Astrocyte (in vitro differentiated cells and primary cell): Measurements from ENCODE around the gene CHST15. TPM values are rescaled to one million over a fixed set of nuclear protein-coding genes. Genes with fewer than 3 reads are reported as not detected.

Experiments
- DNase-seq: peaks from one replicate; pipeline ENCODE4 v3.0.0-alpha.2; 2010; ENCODE audit warnings: low read depth
- FAIRE-seq: peaks from 2 replicates; lab custom pipeline; 2011; peaks lifted over from hg19 to GRCh38; lab: Jason Lieb, UNC
- H2AFZ ChIP-seq: 2 replicates; pipeline ENCODE4 v1.6.0; 2012; ENCODE audit warnings: low read depth, low read length, inconsistent platforms
- H3K27ac ChIP-seq: 2 replicates; pipeline ENCODE4 v1.5.1; 2011; ENCODE audit warnings: low read depth, low read length, inconsistent platforms
- H3K27me3 ChIP-seq: 2 replicates; pipeline ENCODE4 v1.6.0; 2011; ENCODE audit warnings: low read length, inconsistent platforms; ENCODE audit not compliant: insufficient read depth
- H3K36me3 ChIP-seq: 2 replicates; pipeline ENCODE4 v1.5.1; 2011; ENCODE audit warnings: low read length, inconsistent platforms; ENCODE audit not compliant: insufficient read depth
- H3K4me1 ChIP-seq: 2 replicates; pipeline ENCODE4 v1.5.1; 2011; ENCODE audit warnings: low read length, inconsistent platforms; ENCODE audit not compliant: insufficient read depth
- H3K4me2 ChIP-seq: 2 replicates; pipeline ENCODE4 v1.6.0; 2012; ENCODE audit warnings: low read length, inconsistent platforms
- H3K4me3 ChIP-seq: 2 replicates; pipeline ENCODE4 v1.5.1; 2011; ENCODE audit warnings: low read depth, mild to moderate bottlenecking, low read length, inconsistent platforms; ENCODE audit not compliant: insufficient read depth
- H3K79me2 ChIP-seq: 2 replicates; pipeline ENCODE4 v1.6.0; 2012; ENCODE audit warnings: mild to moderate bottlenecking, low read length, inconsistent platforms; ENCODE audit not compliant: insufficient read depth
- H3K9ac ChIP-seq: 2 replicates; pipeline ENCODE4 v1.6.0; 2012; ENCODE audit warnings: mild to moderate bottlenecking, low read length, inconsistent platforms
- H3K9me3 ChIP-seq: 2 replicates; pipeline ENCODE4 v1.5.1; 2012; ENCODE audit warnings: low read depth, mild to moderate bottlenecking, low read length, inconsistent platforms; ENCODE audit not compliant: insufficient read depth
- H4K20me1 ChIP-seq: 2 replicates; pipeline ENCODE4 v1.6.0; 2012; ENCODE audit warnings: low read length, inconsistent platforms; ENCODE audit not compliant: insufficient read depth
- H3K27ac Mint-ChIP-seq: one replicate; pipeline ENCODE4 v1.8.0; 2021; ENCODE audit warnings: mild to moderate bottlenecking, mixed read lengths; ENCODE audit not compliant: unreplicated experiment
- H3K27me3 Mint-ChIP-seq: one replicate; pipeline ENCODE4 v1.8.0; 2021; ENCODE audit warnings: low read depth, mixed read lengths; ENCODE audit not compliant: unreplicated experiment
- H3K36me3 Mint-ChIP-seq: one replicate; pipeline ENCODE4 v1.8.0; 2021; ENCODE audit warnings: low read depth, mixed read lengths; ENCODE audit not compliant: unreplicated experiment
- H3K4me1 Mint-ChIP-seq: one replicate; pipeline ENCODE4 v1.8.0; 2021; ENCODE audit warnings: low read depth, mixed read lengths; ENCODE audit not compliant: unreplicated experiment
- H3K4me3 Mint-ChIP-seq: one replicate; pipeline ENCODE4 v1.8.0; 2021; ENCODE audit warnings: mild to moderate bottlenecking, moderate library complexity, mixed read lengths; ENCODE audit not compliant: unreplicated experiment
- H3K9me3 Mint-ChIP-seq: one replicate; pipeline ENCODE4 v1.8.0; 2021; ENCODE audit warnings: mild to moderate bottlenecking, mixed read lengths; ENCODE audit not compliant: unreplicated experiment
- EZH2 ChIP-seq: IDR thresholded peaks from 2 replicates; pipeline ENCODE4 v1.6.1; 2012; ENCODE audit warnings: mild to moderate bottlenecking, low read length, inconsistent platforms; ENCODE audit not compliant: insufficient read depth
- total RNA-seq: library from RNA; stranded (reverse); gene quantifications from 2 replicates; pipeline ENCODE4 v1.2.1, GENCODE V29; 2021
- TF ChIP-seq, protein P1 (sequence below): IDR thresholded peaks from 2 replicates; pipeline ENCODE4 v1.5.1; 2011; ENCODE audit warnings: low read depth, mild to moderate bottlenecking, inconsistent platforms, low read length, moderate library complexity; ENCODE audit not compliant: insufficient read depth

The CHST15 gene
- total RNA-seq, 1 donor from 2014 or later: 20.6 TPM

DNA sequence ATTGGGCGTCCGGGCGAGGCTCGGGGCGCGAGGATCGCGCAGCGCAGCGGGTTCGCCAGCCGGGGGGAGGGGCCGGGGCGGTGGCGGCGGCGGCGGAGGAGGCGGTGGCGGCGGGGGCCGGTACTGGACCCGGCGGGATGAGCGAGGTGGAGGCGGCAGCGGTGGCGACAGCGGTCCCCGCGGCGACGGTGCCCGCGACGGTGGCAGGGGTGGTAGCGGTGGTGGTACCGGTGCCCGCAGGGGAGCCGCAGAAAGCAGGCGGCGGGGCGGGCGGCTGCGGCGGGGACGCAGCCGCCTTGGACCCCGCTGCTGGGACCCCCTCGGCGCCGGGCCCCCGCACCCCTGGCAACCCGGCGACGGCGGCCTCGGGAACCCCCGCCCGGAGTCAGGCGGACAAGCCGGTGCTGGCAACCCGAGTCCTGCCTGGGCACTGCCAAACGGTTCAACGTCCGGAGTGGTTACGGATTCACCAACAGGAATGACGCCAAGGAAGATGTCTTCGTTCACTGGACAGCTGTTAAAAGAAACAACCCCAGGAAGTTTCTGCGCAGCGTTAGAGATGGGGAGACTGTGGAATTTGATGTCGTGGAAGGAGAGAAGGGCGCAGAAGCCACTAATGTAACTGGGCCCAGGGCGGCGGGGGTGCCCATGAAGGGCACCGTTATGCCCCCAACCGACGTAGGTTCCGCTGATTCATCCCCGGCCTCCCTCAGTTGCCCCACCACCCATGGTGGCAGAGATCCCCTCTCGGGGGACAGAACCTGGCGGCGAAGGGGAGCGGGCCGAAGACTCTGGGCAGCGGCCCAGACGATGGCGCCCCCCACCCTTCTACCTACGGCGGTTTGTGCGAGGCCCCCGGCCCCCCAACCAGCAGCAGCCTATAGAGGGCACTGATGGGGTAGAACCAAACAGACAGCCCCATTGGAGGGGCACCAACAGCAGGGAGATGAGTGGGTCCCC is 101.5 kb downstream of the CHST15 start:
- peaks cover 15% of the 10 kb centered on the region for H3K4me1 Mint-ChIP-seq

DNA sequence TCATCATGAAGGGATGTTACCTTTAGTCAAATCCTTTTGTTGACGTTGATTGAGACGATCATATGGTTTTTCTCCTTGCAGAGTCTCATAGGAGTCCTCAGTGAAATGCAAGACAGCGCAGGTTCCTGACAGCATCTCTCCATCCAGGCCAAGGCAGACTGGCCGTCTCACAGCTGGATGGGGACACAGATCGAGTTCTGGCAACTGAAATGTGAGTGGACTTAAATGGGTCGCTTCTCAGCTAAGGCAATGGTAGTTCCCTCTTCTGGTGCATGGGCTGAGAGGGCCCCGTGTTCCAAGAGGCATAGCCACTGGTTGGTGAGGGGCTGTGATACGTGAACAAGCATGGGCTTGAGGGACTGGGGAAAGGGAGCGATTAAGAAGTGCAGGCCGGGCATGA is 102.5 kb downstream of the CHST15 start:
- Histone ChIP-seq H3K36me3 (no peaks in the 10 kb centered on the region), H3K27me3 (peaks cover 24% of the 10 kb centered on the region), H3K9me3 (peaks cover 3% of the 10 kb centered on the region), H3K4me2 (no peak overlapping the region), H3K4me1 (peaks cover 14% of the 10 kb centered on the region), H3K4me3 (no peak overlapping the region), H3K9ac (no peak overlapping the region), H2AFZ (no peak overlapping the region), H3K27ac (no peak overlapping the region), H3K79me2 (no peaks in the 10 kb centered on the region), H4K20me1 (no peaks in the 10 kb centered on the region)
- H3K27me3 Mint-ChIP-seq: peaks cover 47% of the 10 kb centered on the region
- no peak overlapping the region for H3K27ac Mint-ChIP-seq
- peaks cover 7% of the 10 kb centered on the region for H3K4me1 Mint-ChIP-seq
- no peak for DNase-seq
- peaks cover 14% of the 10 kb centered on the region for H3K9me3 Mint-ChIP-seq
- H3K36me3 Mint-ChIP-seq: peaks cover 2% of the 10 kb centered on the region
- no peak for FAIRE-seq
- peak overlapping the region; percentile 51 for H3K4me3 Mint-ChIP-seq
- TF ChIP-seq EZH2: no peak
- TF ChIP-seq, protein P1, sequence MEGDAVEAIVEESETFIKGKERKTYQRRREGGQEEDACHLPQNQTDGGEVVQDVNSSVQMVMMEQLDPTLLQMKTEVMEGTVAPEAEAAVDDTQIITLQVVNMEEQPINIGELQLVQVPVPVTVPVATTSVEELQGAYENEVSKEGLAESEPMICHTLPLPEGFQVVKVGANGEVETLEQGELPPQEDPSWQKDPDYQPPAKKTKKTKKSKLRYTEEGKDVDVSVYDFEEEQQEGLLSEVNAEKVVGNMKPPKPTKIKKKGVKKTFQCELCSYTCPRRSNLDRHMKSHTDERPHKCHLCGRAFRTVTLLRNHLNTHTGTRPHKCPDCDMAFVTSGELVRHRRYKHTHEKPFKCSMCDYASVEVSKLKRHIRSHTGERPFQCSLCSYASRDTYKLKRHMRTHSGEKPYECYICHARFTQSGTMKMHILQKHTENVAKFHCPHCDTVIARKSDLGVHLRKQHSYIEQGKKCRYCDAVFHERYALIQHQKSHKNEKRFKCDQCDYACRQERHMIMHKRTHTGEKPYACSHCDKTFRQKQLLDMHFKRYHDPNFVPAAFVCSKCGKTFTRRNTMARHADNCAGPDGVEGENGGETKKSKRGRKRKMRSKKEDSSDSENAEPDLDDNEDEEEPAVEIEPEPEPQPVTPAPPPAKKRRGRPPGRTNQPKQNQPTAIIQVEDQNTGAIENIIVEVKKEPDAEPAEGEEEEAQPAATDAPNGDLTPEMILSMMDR: no peak

More for the DNA sequence above, 101.5 kb downstream of the CHST15 start:
- Histone ChIP-seq H3K27ac (no peak overlapping the region), H3K4me2 (peak overlapping the region; percentile 52), H2AFZ (no peak overlapping the region), H3K36me3 (no peaks in the 10 kb centered on the region), H3K9me3 (no peaks in the 10 kb centered on the region), H3K27me3 (peaks cover 24% of the 10 kb centered on the region), H3K79me2 (no peaks in the 10 kb centered on the region), H4K20me1 (no peaks in the 10 kb centered on the region), H3K4me3 (peak overlapping the region; percentile 33), H3K4me1 (peaks cover 23% of the 10 kb centered on the region), H3K9ac (no peak overlapping the region)
- DNase-seq: no peak
- H3K4me3 Mint-ChIP-seq: no peak overlapping the region
- H3K9me3 Mint-ChIP-seq: peaks cover 10% of the 10 kb centered on the region
- TF ChIP-seq, protein P1: no peak
- peak; percentile 83 for TF ChIP-seq EZH2
- FAIRE-seq: no peak
- peaks cover 46% of the 10 kb centered on the region for H3K27me3 Mint-ChIP-seq
- H3K36me3 Mint-ChIP-seq: no peaks in the 10 kb centered on the region
- no peak overlapping the region for H3K27ac Mint-ChIP-seq
